DMS53 (cell line): ENCODE data around the gene WIPF1.
"Not testable (repeated sequence)": the region's sequence is repeated elsewhere in the genome, so short reads cannot be mapped to it uniquely, and the experiment has no call there.

Source experiments
- DNase-seq: peaks from one replicate; lab custom pipeline; 2025; lab: John Stamatoyannopoulos, UW

WIPF1 gene

DNA sequence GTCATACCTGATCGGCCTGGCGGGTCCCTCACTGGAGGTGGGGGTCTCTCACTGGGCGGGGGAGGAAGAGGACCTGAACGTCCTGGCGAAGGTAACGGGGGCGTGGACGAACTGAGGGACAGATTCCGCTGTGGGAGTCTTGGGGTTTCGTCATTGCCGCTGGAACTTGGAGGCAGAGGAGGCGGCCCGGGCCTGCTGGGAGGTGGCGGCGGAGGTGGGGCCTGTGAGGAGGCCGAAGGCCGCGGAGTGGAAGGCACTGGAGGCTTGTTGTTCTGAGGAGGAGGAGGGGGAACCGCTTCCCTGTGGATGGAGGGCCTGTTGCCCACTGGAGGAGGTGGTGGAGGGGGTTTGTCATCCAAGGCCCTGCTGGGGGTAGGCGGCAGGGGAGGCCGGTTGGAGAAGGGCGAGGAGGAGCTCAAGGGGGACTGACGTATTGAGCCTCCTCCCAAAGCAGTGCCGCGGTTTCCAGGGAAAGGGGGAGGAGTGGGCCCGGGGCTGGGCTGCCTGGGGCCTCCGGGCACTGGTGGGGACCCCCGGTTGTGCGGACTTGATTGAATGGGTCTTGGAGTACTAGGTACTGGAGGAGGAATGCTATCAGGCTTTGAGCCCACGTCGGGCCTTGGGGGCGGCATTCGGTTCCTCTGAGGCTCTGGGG is 25.8 kb downstream of the WIPF1 start:
- no peak for DNase-seq

GRCh38 chr2:174570318-174570958 is 27.2 kb downstream of the WIPF1 start:
- DNase-seq: no peak

GRCh38 chr2:174569678-174570077 is 27.9 kb downstream of the WIPF1 start:
- no peak for DNase-seq

DNA sequence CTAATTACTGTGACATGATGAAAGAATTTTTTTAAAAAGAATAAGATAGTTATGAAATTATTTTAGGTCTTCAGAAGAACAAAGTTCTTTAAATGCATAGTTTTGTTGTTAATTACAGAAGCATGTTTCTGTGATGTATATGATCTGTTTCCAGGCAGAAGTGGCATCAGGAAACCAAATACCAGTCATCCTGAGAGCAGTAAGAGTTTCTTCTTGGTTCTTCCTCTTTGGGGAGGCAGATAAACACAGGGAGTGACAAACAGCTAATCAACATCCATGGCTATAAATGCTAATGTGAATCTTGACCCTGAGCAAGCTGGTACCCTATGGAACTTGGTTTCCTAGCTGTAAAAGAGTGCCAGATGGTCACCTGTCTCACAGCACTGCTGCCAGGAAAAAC is 29.2 kb downstream of the WIPF1 start:
- DNase-seq: no peak

GRCh38 chr2:174566871-174567270 is 30.7 kb downstream of the WIPF1 start:
- DNase-seq: no peak

- DNase-seq: peak; percentile 30
These were observed 33.9 kb downstream of the WIPF1 start for GRCh38 chr2:174563530-174564282.

- no peak for DNase-seq
These were observed 35.6 kb downstream of the WIPF1 start for GRCh38 chr2:174561972-174562370.

- DNase-seq: no peak
These were observed 36.2 kb downstream of the WIPF1 start for GRCh38 chr2:174561283-174561971.

GRCh38 chr2:174560737-174561136 is 36.9 kb downstream of the WIPF1 start:
- no peak for DNase-seq

GRCh38 chr2:174555998-174556397 is 41.6 kb downstream of the WIPF1 start:
- no peak for DNase-seq

DNA sequence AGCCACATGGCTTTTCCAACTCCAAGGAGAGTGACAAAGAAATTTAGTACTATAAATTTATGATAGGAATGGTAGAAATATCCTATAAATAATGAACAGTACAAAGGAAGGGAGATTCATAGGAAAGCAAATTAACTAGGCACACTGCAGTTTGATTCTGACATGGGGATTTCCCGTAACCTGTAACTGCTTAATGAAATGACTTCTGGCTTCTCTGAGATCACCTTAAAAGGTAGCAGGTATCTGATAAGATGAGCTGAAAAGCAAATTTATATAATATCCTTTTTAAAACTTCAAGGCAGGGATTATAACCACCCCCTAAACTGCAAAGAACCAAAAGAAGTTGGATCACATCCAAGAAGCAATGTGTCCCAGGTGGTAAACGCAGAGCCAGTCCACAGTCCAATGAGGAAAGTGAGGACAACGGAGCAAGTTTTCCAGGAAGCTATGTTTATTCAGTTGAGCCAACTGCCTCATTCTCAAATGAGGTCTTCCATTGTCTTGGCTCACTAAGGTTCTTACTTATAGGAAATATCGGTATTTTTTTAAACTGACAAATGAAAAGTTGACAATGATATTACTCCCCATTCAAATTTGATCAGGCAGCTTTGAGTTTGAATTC is 43.0 kb downstream of the WIPF1 start:
- no peak for DNase-seq

DNA sequence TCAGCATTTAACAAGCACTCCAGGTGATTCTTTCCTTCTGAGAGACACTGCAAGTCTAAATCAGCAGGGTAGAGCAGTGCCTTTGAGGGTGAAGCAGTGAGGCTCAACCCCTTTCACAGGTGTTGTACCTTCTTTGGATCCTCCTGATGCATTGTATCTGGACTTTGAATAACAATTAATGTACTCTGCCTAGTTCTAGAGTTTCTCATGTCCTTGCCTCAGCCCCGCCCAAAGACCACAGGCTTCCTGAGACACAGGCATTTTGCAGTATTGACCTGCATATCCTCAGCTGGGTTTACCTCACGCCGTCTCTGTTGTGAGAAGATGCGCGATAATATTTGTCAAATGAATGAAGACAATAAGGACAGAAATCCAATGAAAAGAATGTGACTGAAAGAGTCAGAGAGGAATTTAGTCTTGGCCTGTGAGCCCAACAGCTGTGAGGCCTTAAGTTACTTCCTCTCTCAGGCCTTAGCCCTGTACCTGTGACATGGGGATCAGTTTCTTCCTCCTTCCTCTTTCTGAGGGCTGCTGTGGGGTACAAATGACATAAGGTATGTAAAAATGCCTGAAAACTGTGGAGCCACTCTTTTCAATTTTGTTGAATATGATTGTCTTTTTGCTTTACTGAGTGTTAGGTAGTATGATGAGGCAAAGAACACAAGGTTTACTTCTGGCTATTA is 43.7 kb downstream of the WIPF1 start:
- no peak for DNase-seq

- DNase-seq: no peak
These were observed 44.7 kb downstream of the WIPF1 start for GRCh38 chr2:174552880-174553279.

GRCh38 chr2:174551697-174552096 is 45.9 kb downstream of the WIPF1 start:
- no peak for DNase-seq

DNA sequence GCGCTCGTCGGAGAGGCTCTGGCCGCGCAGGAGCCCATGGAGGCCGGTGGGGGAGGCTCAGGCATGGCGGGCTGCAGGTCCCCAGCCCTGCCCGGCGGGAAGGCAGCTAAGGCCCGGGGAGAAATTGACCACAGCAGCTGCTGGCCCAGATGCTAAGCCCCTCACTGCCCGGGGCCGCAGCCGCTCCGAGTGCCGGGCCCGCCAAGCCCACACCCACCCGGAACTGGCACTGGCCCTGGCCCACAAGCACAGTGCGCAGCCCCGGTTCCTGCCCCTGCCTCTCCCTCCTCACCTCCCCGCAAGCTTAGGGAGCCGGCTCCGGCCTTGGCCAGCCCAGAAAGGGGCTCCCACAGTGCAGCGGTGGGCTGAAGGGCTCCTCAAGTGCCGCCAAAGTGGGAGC is 49.0 kb downstream of the WIPF1 start:
- DNase-seq: not testable (repeated sequence)

GRCh38 chr2:174548021-174548420 is 49.6 kb downstream of the WIPF1 start:
- peak; percentile 21 for DNase-seq

GRCh38 chr2:174546519-174547506 is 50.8 kb downstream of the WIPF1 start:
- peak; percentile 92 for DNase-seq

- no peak for DNase-seq
These were observed 52.4 kb downstream of the WIPF1 start for GRCh38 chr2:174545240-174545639.

DNA sequence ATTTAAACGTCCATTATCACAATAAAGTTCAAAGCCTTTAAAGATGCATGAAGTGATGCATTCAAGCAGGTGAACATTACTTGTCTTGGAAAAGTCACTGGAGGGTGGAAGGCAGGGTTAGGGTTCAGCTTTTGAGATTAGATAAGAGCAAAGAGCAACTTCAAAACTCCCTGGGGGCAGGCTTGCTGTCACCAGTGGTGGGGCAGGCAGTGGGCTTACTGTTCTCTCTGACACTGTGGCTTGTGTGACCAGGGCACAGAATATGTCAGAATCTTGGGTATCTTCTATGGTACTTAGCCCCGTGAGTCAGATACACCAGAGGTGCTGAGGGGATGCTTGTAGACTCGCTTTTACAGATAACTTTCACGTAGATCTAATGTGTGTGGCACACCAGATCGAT is 52.8 kb downstream of the WIPF1 start:
- DNase-seq: no peak

GRCh38 chr2:174544156-174544555 is 53.4 kb downstream of the WIPF1 start:
- DNase-seq: no peak
